AG09319 (cell line): ENCODE measurements around the gene CAPN10.
"Not testable (repeated sequence)": the region's sequence is repeated elsewhere in the genome, so short reads cannot be mapped to it uniquely, and the experiment has no call there.

ENCODE experiments used
- DNase-seq: peaks from one replicate; pipeline ENCODE4 v3.0.0-alpha.2; 2010; ENCODE audit warnings: low read depth; ENCODE audit errors: extremely low read depth
- TF ChIP-seq, protein P1 (sequence below): IDR thresholded peaks from 2 replicates; pipeline ENCODE4 v1.5.1; 2011; ENCODE audit warnings: low read depth, mild to moderate bottlenecking, inconsistent platforms, low read length, moderate library complexity

Gene CAPN10

DNA sequence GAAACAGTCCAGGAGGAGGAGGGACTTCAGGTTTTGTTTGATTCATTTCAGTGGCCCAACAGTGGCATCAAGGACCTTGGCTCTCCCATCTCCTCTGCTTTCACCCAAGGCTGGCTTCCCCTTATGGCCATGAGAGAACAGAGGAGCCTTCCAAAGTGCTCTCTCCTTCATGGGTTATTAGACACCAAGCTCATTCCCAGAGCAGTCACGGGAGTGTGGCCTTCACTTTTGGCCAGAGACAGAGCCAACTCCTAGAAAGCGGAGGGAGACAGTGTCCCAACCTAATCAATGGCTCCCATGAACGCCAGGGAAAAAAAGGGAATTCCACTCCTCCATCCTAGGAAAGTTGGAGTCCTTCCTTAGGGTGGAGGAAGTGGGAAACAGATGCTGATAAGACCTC, 27.2 kb upstream of the CAPN10 start:
- TF ChIP-seq, protein P1, sequence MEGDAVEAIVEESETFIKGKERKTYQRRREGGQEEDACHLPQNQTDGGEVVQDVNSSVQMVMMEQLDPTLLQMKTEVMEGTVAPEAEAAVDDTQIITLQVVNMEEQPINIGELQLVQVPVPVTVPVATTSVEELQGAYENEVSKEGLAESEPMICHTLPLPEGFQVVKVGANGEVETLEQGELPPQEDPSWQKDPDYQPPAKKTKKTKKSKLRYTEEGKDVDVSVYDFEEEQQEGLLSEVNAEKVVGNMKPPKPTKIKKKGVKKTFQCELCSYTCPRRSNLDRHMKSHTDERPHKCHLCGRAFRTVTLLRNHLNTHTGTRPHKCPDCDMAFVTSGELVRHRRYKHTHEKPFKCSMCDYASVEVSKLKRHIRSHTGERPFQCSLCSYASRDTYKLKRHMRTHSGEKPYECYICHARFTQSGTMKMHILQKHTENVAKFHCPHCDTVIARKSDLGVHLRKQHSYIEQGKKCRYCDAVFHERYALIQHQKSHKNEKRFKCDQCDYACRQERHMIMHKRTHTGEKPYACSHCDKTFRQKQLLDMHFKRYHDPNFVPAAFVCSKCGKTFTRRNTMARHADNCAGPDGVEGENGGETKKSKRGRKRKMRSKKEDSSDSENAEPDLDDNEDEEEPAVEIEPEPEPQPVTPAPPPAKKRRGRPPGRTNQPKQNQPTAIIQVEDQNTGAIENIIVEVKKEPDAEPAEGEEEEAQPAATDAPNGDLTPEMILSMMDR: no peak
- no peak for DNase-seq

DNA sequence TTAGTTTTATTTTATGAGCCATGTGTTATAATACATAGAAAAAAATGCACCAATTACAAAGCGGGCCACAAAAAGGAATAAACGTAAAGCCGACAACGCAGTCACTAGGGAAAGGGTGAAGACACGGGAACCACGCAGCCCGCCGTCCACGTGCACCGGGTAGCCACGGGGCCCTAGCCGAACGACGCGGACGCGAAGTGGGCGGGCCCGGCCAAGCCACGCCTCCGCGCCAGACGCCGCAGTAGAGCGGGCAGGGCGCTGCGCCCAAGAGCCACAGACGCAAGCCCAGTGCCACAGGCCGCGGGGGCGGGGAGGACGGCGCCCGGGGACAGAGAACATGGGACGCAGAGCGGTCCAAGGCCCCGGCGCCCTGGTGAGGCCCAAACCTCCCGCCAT, 26.5 kb upstream of the CAPN10 start, which contains the start of gene DUSP28:
TSS of gene DUSP28 (plus strand) at position 274 of the 396 bp plus-strand sequence. CDS start 328 bp downstream, outside the sequence.
- TF ChIP-seq, protein P1: no peak
- no peak for DNase-seq

DNA sequence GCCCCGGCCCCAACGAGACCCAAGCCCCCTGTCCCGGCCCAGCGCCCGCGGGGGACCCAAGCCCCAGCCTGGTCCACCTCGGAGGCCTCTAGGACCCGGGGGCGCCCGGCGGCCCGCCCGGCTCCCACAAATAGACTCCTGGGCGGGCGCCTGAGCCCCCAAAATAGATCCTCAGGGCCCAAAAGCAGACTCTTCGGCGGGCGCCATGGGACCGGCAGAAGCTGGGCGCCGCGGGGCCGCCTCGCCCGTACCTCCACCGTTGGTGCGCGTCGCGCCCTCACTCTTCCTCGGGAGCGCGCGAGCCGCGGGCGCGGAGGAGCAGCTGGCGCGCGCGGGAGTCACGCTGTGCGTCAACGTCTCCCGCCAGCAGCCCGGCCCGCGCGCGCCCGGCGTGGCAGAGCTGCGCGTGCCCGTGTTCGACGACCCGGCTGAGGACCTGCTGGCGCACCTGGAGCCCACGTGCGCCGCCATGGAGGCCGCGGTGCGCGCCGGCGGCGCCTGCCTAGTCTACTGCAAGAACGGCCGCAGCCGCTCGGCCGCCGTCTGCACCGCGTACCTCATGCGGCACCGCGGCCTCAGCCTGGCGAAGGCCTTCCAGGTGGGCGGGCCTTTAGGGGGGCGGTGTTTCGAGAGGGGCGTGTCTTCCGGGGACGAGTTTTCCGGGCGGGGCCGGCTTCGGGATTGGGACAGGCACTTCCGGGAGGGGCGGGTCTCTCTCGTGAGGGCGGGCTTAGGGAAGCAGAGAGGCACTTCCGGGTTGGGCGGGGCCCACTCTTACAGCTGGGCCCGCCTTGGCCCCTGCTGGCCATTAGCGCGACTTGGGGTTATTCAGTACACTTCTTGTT, 25.8 kb upstream of the CAPN10 start:
- DNase-seq: peak; percentile 95
- TF ChIP-seq, protein P1: peak; percentile 26

DNA sequence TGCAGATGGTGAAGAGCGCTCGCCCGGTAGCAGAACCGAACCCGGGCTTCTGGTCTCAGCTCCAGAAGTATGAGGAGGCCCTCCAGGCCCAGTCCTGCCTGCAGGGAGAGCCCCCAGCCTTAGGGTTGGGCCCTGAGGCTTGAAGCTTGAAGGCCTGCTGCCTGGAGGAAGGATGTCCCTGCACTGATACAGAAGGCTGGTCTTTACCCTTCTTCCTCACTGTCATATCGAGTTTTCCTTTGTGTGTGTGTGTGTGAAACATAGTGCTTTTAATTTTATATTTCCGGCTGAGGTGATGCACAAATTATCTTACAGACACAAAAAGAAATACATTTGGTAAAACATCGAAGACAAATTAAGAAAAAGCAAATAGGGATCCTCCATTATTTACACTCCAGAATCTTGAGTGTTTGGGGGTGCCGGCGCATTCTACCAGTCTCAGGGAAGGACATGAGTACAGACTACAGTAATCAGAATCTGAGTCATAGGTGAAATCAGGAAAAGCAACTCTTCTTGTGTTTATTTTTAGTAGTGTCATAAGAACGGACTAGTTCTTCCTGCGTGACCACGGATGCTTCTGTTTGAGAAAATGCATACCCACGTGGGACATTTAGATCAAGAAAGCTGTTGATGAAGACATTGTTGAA, 25.1 kb upstream of the CAPN10 start:
- no peak for DNase-seq
- TF ChIP-seq, protein P1: no peak

DNA sequence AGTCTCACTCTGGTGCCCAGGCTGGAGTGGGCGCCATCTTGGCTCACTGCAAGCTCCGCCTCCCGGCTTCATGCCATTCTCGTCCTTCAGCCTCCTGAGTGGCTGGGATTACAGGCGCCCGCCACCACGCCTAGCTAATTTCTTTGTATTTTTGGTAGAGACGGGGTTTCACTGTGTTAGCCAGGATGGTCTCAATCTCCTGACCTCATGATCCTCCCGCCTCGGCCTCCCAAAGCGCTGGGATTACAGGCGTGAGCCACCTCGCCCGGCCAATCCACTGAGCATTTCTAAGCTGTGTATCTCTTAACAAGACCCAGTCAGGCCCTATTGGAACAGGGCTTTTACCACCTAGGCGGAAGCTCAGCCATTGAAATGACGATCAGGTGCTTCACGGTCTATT, 23.3 kb upstream of the CAPN10 start:
- DNase-seq: not testable (repeated sequence)

DNA sequence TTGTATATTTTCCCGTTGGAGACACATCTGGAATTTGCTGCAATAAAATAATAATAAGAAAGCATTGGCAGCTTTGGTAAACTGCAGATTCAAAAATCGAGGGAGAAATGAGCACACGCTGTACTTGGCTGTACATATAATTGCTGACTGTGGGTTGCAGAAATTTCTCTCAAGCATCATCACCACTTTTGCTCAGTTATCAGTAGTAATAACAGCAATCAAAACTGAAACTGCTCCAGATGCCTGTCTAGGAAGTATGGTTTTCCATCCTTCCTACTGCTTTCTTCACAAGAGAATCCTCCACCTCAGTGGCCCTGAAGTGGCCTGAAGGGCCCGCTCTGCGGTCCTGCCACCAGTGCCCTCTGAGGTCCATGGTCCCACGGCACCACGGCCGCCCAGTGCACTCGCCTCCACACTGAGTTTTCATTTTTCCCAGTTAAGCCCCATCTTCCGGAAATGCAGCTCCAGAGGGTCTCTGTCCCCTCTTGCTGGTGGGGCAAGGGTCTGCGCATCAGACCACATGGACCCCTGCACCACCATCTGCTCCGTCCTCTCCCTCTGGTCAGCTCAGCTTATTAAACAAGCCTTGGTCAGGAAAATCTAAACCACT, 22.5 kb upstream of the CAPN10 start:
- no peak for DNase-seq

DNA sequence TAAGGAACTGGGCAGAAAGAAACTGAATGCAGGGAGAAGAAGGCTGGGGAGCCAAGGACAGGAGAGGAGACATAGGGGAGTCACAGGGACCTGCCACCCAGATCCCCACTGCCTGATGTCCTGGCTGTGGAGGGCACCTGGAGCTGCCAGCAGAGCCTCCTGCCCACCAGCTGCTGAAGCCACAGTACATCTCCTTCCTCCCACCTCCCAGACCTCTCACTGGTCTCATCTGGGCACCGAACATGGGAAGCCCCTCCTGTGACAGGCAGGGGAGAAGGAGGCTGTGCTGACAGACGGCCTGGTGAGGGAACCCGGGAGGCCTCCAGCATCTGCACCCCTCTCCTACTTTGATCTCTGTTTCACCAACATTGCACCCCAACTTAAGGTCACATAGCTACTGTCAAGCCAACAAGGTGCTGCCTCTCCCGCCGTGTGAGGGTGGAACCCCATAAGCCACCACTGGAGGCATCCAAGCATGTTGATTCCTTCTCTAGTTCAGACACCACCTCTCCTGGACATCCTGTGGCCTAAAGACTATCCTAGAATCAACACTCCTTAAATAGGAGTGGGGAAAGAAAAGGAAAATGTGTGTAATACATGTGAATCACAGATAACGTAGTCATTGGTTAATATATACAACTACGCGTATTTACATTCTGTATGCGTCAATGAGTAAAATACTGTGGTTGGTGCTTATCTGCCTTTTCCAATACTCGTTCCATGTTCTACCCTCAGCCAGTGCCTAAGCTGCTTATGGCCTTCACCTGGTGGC, 21.8 kb upstream of the CAPN10 start:
- TF ChIP-seq, protein P1: no peak
- DNase-seq: no peak

More for the DNA sequence above, 22.5 kb upstream of the CAPN10 start:
- TF ChIP-seq, protein P1: no peak
